Activated naive CD4-positive, alpha-beta T cell treated with anti-CD3 and anti-CD28 coated beads for 36 hours (primary cell): ENCODE measurements around the gene MAP3K19. TPM values are rescaled to one million over a fixed set of nuclear protein-coding genes. Genes with fewer than 3 reads are reported as not detected.
"Not testable (repeated sequence)": the region's sequence is repeated elsewhere in the genome, so short reads cannot be mapped to it uniquely, and the experiment has no call there.

ENCODE experiments used
- CTCF ChIA-PET: fragments of 350-600 bp; sonication (Branson Sonifier 250); formaldehyde crosslinking; loops from one replicate; lab custom pipeline; 2021; ENCODE audit warnings: antibody characterized with exemption; lab: Charles Lee
- DNase-seq: peaks from one replicate; pipeline ENCODE4 v3.0.0-alpha.2; 2020
- H3K27ac Mint-ChIP-seq: one replicate; pipeline ENCODE4 v1.8.0; 2021; ENCODE audit warnings: mild to moderate bottlenecking, mixed read lengths
- H3K27me3 Mint-ChIP-seq: one replicate; pipeline ENCODE4 v1.8.0; 2021; ENCODE audit warnings: low read depth, mixed read lengths
- H3K36me3 Mint-ChIP-seq: one replicate; pipeline ENCODE4 v1.8.0; 2021; ENCODE audit warnings: low read depth, mixed read lengths
- H3K4me1 Mint-ChIP-seq: one replicate; pipeline ENCODE4 v1.8.0; 2021; ENCODE audit warnings: low read depth, mixed read lengths
- H3K4me3 Mint-ChIP-seq: one replicate; pipeline ENCODE4 v1.8.0; 2021; ENCODE audit warnings: mild to moderate bottlenecking, moderate library complexity, mixed read lengths
- H3K9me3 Mint-ChIP-seq: one replicate; pipeline ENCODE4 v1.8.0; 2021; ENCODE audit warnings: mixed read lengths
- intact Hi-C: fragments of 100-400 bp; cut with micrococcal nuclease; formaldehyde crosslinking; loops from one replicate; pipeline ENCODE4 v1.15.1; 2023
- total RNA-seq, 2 experiments: library from RNA; stranded (reverse); gene quantifications; one replicate each; pipeline ENCODE4 v1.2.3, GENCODE V29; 2021

The MAP3K19 gene
- total RNA-seq, 2 experiments from 2014 or later, result not detected

DNA sequence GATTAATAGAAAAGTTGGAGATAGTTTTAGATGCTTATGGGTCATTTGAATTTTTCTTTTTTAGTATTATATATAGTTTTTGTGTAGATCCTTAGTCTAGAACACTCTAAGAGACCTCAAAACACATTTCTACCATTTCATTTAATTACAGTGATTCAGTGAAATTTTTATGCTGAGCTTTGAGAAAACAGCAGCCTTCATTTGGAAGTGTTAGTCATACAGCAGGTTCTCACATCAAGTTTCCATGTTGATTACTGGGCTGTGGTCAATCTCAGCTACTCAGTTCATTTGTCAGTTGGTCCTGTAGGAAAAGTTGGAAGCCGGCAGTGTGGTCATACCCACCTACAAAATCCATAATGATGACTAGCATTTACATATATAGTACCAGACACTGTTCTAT is 37.9 kb downstream of the MAP3K19 start:
- intact Hi-C loops, result loop anchor here (5.0 kb wide), 1 partner anchor 158 kb away; no protein-coding TSS in a partner anchor
- H3K27me3 Mint-ChIP-seq, result peaks cover 10% of the 10 kb centered on the region
- CTCF ChIA-PET, result interaction anchor here (0.7 to 1.1 kb wide), 3 partner anchors 249 to 700 kb away, joined by 4 to 9 read pairs (median 4); no protein-coding TSS in a partner anchor
- H3K4me3 Mint-ChIP-seq, result no peak overlapping the region
- H3K36me3 Mint-ChIP-seq, result no peaks in the 10 kb centered on the region
- no peak overlapping the region for H3K27ac Mint-ChIP-seq
- H3K4me1 Mint-ChIP-seq, result peaks cover 6% of the 10 kb centered on the region
- no peaks in the 10 kb centered on the region for H3K9me3 Mint-ChIP-seq
- no peak for DNase-seq

DNA sequence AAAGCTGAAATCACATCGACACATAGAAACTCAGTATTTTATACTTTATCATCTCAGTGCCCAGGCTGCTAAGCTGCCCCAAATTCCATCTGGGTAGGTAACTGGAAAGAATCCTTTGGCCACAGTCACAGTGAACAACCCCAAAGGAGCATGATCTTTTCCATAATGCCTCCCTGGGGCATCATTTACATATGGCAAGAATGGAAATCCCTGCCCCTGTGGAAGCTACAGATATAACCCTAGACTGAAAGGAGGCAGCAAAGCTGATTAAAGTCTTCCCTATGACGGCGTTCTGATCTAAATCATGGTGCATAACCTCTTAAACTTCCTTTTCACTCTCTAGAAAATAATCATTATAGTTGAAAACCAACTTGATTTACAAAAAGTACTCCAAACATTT is 41.5 kb downstream of the MAP3K19 start:
- peaks cover 9% of the 10 kb centered on the region for H3K4me1 Mint-ChIP-seq
- H3K27ac Mint-ChIP-seq, result no peak overlapping the region
- no peak for DNase-seq
- CTCF ChIA-PET, result interaction anchor here (0.6 to 3.7 kb wide), 10 partner anchors 13 to 704 kb away, joined by 3 to 36 read pairs (median 4); partner anchors contain the start of gene MAP3K19
- intact Hi-C loops, result loop anchor here (2.0 to 5.0 kb wide), 3 partner anchors 47 to 525 kb away; partner anchors contain the start of genes R3HDM1, RAB3GAP1 and ZRANB3
- H3K9me3 Mint-ChIP-seq, result no peaks in the 10 kb centered on the region
- peaks cover 12% of the 10 kb centered on the region for H3K27me3 Mint-ChIP-seq
- no peak overlapping the region for H3K4me3 Mint-ChIP-seq
- H3K36me3 Mint-ChIP-seq, result no peaks in the 10 kb centered on the region

DNA sequence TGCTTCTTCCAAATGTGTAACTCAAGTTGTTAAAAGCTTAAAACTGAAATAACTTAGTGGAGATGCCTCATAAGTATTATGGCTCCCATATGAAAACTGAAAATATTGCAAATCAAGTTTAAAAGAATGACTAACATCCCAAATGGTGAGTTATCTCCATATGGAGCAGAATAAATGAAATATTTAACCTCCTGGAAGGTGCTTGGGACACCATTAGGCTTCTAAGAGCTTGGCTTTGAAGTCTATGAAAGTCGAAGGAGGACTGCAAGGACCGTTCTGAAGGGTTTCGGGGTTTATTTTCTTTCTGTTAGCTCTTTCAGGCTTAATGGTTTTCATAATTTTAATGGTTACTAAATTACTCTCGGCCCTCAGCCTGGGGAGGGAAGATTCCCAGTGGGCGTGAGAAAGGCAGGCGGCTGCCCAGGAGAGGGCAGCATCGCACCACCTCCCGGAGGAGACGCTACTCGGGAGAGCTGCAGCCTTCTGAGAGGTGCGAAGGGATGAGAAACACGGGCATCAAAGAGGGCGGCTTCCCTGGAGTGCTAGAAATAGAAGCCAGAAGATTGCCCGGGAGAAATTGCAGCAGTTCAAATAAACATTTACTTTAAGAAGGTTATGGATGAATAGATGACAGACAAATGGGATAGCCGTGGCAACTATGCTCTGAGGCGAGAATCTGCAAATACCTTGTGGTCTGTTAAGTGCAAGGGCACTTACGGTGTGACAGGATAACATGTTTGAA is 43.1 kb downstream of the MAP3K19 start:
- intact Hi-C loops, result loop anchor here (1.0 to 5.0 kb wide), 8 partner anchors 49 to 1380 kb away; partner anchors contain the start of genes R3HDM1, RAB3GAP1 and ZRANB3
- Mint-ChIP-seq H3K27me3 (peaks cover 12% of the 10 kb centered on the region), H3K36me3 (no peaks in the 10 kb centered on the region), H3K4me1 (peaks cover 5% of the 10 kb centered on the region), H3K9me3 (no peaks in the 10 kb centered on the region), H3K27ac (no peak overlapping the region), H3K4me3 (no peak overlapping the region)
- peak; percentile 79 for DNase-seq
- CTCF ChIA-PET, result interaction anchor here (0.5 to 3.7 kb wide), 36 partner anchors 8 to 822 kb away, joined by 3 to 36 read pairs (median 4); no protein-coding TSS in a partner anchor

DNA sequence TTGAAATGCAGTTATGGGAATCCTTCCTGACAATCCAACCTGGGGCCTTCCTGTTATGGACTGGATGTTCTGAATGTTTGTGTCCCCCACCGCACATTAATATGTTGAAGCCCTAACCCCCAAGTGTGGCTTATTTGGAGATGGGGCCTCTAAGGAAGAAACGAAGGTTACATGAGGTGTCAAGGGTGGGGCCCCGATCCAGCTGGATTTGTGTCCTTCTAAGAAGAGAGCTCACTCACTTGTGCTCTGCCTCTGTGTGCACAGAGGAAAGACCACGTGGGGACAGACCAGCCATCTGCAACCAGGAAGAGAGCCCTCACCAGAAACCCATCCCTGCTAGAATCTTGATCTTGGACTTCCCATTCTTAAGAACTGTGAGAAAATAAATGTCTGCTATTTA is 44.4 kb downstream of the MAP3K19 start:
- no peaks in the 10 kb centered on the region for H3K36me3 Mint-ChIP-seq
- H3K27ac Mint-ChIP-seq, result no peak overlapping the region
- H3K9me3 Mint-ChIP-seq, result no peaks in the 10 kb centered on the region
- intact Hi-C loops, result loop anchor here (5.0 kb wide), 1 partner anchor 469 kb away; no protein-coding TSS in a partner anchor
- no peak overlapping the region for H3K4me3 Mint-ChIP-seq
- no peak for DNase-seq
- H3K27me3 Mint-ChIP-seq, result peaks cover 12% of the 10 kb centered on the region
- H3K4me1 Mint-ChIP-seq, result peaks cover 5% of the 10 kb centered on the region
- CTCF ChIA-PET, result interaction anchor here (1.7 to 2.7 kb wide), 3 partner anchors 10 to 795 kb away, joined by 4 to 9 read pairs (median 4); no protein-coding TSS in a partner anchor

DNA sequence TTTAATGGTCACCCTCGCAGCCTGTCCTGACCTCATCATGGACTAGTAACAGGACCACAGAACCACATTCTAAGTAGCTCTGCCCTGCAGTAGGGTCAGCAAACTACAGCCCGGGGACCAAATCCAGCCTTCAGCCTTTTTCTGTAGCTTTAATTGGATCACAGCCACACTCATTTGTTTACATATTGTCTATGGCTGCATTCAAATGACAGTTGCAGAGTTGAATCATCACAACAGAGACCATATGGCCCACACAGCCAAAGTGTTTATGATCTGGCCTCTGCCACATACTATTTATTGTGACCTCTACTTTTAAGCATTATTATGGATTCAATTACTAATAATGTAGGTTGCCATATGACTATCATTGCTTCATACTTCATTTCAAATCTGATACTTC is 47.7 kb downstream of the MAP3K19 start:
- Mint-ChIP-seq H3K9me3 (no peaks in the 10 kb centered on the region), H3K4me1 (peaks cover 4% of the 10 kb centered on the region)
- CTCF ChIA-PET, result interaction anchor here (2.1 kb wide), 1 partner anchor 10 kb away, joined by 10 read pairs; no protein-coding TSS in a partner anchor

DNA sequence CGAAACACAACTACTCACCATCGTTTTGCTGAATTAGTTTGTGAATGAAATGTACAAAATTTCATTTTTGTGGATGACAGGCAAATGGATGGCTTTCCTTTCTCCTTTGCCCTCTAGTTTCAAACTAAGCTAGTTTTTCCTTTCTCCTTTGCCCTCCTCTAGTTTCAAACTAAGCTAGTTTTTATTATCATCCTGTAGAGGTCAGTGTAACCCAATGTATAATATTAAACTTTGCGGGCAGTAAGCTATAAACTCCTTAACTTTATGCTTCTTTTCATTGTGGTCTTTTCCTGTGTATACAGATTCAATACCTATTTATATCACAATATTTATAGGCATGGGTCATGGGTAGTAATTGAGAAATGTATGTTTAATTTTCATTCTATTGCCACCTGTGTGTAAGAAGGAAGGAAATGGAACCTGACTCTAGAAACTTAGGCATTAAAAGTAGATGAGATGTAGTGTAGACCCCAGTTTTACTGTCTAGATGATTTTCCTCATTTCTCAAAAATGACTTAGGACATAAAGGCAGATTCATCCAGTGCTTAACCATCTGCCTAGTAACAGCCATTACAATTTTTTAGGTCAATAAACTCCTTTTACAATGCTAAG is 58.1 kb downstream of the MAP3K19 start:
- DNase-seq, result no peak
- no peaks in the 10 kb centered on the region for H3K27me3 Mint-ChIP-seq
- CTCF ChIA-PET, result interaction anchor here (0.7 to 2.2 kb wide), 16 partner anchors 9 to 862 kb away, joined by 3 to 12 read pairs (median 3); no protein-coding TSS in a partner anchor
- no peaks in the 10 kb centered on the region for H3K36me3 Mint-ChIP-seq
- peaks cover under 1% of the 10 kb centered on the region for H3K9me3 Mint-ChIP-seq
- H3K4me1 Mint-ChIP-seq, result no peaks in the 10 kb centered on the region
- H3K27ac Mint-ChIP-seq, result no peak overlapping the region
- intact Hi-C loops, result loop anchor here (1.0 to 5.0 kb wide), 2 partner anchors 721 to 808 kb away; no protein-coding TSS in a partner anchor
- H3K4me3 Mint-ChIP-seq, result no peak overlapping the region

More for the DNA sequence above, 47.7 kb downstream of the MAP3K19 start:
- H3K27me3 Mint-ChIP-seq, result peaks cover 3% of the 10 kb centered on the region
- intact Hi-C loops, result no loop called here
- DNase-seq, result no peak
- no peaks in the 10 kb centered on the region for H3K36me3 Mint-ChIP-seq
- no peak overlapping the region for H3K4me3 Mint-ChIP-seq
- no peak overlapping the region for H3K27ac Mint-ChIP-seq

DNA sequence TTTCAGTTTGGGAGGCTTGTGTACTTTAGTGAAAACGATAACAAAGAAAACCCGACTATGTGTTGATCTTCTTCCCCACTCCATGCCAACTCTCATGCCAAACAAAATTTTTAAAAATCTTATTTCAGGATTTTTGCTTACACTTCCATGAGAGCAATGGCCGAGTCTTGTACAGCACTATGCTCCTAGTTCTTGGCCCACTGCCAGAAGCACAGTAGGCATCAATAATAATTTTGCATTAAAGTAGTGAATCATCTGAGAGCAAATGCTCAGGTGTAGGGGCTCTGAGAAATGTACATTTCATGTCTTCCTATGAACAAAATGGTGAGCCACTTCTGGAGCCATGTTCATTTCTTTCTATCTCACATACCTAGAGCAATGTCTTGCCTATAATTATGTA is 62.2 kb downstream of the MAP3K19 start:
- intact Hi-C loops, result loop anchor here (5.0 kb wide), 1 partner anchor 812 kb away; no protein-coding TSS in a partner anchor
- no peak for DNase-seq
- H3K27me3 Mint-ChIP-seq, result peaks cover 3% of the 10 kb centered on the region
- no peaks in the 10 kb centered on the region for H3K4me1 Mint-ChIP-seq
- CTCF ChIA-PET, result no interaction called here
- H3K27ac Mint-ChIP-seq, result no peak overlapping the region
- no peak overlapping the region for H3K4me3 Mint-ChIP-seq
- peaks cover 4% of the 10 kb centered on the region for H3K9me3 Mint-ChIP-seq
- no peaks in the 10 kb centered on the region for H3K36me3 Mint-ChIP-seq

DNA sequence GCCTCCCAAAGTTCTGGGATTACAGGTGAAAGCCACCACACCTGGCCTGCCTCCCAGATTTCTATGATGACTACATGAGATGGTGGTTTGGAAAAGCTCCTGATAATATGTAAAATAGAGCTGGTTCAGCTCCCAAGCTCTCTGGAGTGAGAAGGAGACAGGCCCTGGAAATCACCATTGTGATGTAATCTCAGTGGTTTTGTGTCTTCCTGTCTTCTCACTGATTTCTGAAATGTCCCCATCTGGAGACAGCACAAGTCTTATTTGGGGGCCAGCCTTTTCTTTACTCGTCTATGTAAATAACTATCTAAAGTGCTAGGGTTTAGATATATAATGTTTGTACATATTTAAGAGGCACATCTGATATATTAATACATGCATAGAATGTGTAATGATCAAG is 64.6 kb downstream of the MAP3K19 start:
- peaks cover 3% of the 10 kb centered on the region for H3K27me3 Mint-ChIP-seq
- intact Hi-C loops, result no loop called here
- DNase-seq, result no peak
- CTCF ChIA-PET, result no interaction called here
- H3K4me1 Mint-ChIP-seq, result no peaks in the 10 kb centered on the region
- no peak overlapping the region for H3K27ac Mint-ChIP-seq
- no peaks in the 10 kb centered on the region for H3K36me3 Mint-ChIP-seq
- peaks cover 4% of the 10 kb centered on the region for H3K9me3 Mint-ChIP-seq
- H3K4me3 Mint-ChIP-seq, result no peak overlapping the region

DNA sequence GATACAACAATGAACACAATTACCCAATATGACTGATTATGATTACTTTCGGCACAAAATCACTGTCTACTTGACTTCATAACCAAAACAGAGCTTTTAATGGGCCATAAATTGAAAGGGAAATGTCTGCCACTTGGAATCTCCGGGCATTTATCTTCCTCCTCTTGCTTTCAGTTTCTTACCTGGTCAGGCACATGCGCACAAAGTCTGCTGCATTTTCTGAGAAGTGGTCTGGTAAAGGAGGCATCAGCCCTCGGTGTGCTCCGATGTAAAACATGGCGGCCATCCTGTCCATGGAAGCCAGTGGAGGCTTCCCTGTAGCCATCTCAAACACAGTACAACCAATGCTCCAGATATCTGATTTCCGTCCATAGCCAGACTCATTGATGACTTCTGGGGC is 66.6 kb downstream of the MAP3K19 start:
- Mint-ChIP-seq H3K9me3 (peaks cover 4% of the 10 kb centered on the region), H3K27ac (no peak overlapping the region), H3K36me3 (no peaks in the 10 kb centered on the region), H3K4me1 (no peaks in the 10 kb centered on the region), H3K4me3 (no peak overlapping the region), H3K27me3 (peaks cover 3% of the 10 kb centered on the region)
- CTCF ChIA-PET, result no interaction called here
- DNase-seq, result no peak
- intact Hi-C loops, result no loop called here

DNA sequence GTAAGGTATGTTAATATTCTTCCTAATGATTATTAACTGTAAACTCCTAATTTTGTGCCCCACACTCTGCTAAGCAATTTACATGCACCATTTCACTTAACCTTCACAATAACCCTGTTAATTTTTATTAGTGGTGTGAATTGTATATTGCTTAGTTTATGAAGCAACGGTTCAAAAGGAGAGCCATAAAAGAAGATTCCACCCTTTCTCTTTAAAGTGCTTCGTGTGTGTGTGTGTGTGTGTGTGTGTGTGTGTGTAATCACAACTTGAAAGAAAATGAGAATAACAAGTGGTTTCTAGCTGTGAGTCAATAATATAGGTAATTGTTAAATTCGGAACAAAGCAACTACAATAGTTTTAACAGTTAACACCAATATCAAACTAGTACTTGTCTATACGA is 68.0 kb downstream of the MAP3K19 start:
- H3K27ac Mint-ChIP-seq, result no peak overlapping the region
- peaks cover 8% of the 10 kb centered on the region for H3K36me3 Mint-ChIP-seq
- intact Hi-C loops, result no loop called here

DNA sequence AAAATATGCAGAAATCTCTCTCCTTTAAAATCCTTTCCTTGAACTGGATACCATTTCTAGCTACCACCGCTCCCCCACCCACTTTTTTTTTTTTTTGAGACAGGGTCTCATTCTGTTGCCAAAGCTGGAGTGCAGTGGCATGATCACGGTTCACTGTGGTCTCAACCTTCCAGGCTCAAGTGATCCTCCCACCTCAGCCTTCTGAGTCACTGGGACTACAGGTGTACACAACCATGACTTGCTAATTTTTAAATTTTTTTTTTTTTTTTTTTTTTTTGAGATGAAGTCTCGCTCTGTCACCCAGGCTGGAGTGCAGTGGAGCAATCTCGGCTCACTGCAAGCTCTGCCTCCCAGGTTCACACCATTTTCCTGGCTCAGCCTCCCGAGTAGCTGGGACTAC is 70.1 kb downstream of the MAP3K19 start:
- peaks cover 11% of the 10 kb centered on the region for H3K36me3 Mint-ChIP-seq
- CTCF ChIA-PET, result interaction anchor here (0.6 to 0.7 kb wide), 3 partner anchors 576 to 804 kb away, joined by 4 to 10 read pairs (median 4); no protein-coding TSS in a partner anchor

More for the DNA sequence above, 68.0 kb downstream of the MAP3K19 start:
- CTCF ChIA-PET, result interaction anchor here (1.1 kb wide), 1 partner anchor 66 kb away, joined by 3 read pairs; no protein-coding TSS in a partner anchor
- Mint-ChIP-seq H3K4me1 (peaks cover 4% of the 10 kb centered on the region), H3K4me3 (no peak overlapping the region), H3K27me3 (peaks cover 3% of the 10 kb centered on the region), H3K9me3 (peaks cover 14% of the 10 kb centered on the region)
- DNase-seq, result no peak

More for the DNA sequence above, 70.1 kb downstream of the MAP3K19 start:
- H3K9me3 Mint-ChIP-seq, result peaks cover 21% of the 10 kb centered on the region
- DNase-seq, intact Hi-C loops, H3K27me3 Mint-ChIP-seq, H3K4me3 Mint-ChIP-seq, H3K27ac Mint-ChIP-seq: not testable (repeated sequence)
- peaks cover 15% of the 10 kb centered on the region for H3K4me1 Mint-ChIP-seq
